Suprapubic skin (tissue), 4 donors: ENCODE measurements around the gene CASP1. TPM values are rescaled to one million over a fixed set of nuclear protein-coding genes. Genes with fewer than 3 reads are reported as not detected.

Experiments used
- total RNA-seq, 4 donors: library from RNA; depleted of rRNA; stranded (reverse); fragments of >200 nt; gene quantifications; one replicate each; pipeline ENCODE4 v1.1.0, GENCODE V29; 2016

Gene CASP1
- total RNA-seq, 4 donors from 2014 or later: 20.1 to 35.7 (median 28.3) TPM

Other genes starting within 250 kb of the CASP1 start
- gene CASP12, start 136.7 kb downstream of the CASP1 start, total RNA-seq: not detected
- gene CASP4, start 66.6 kb downstream of the CASP1 start, total RNA-seq: 100 to 1,000 TPM in 3 of 4 donors, 10 to 100 TPM in 1; 98.3 to 272 (median 129) TPM
- gene CASP5, start 12.0 kb downstream of the CASP1 start, total RNA-seq: not detected
- gene CARD16, start 10.2 kb upstream of the CASP1 start, total RNA-seq: 1 to 10 TPM; 1.6 to 9.0 (median 3.5) TPM
- 10 to 100 TPM in 3 of 4 donors, not detected in 1; 11.6 to 26.0 (median 16.5) TPM for gene CARD18, start 104.6 kb upstream of the CASP1 start, total RNA-seq